ENCODE measurements around the gene EDARADD.

DNA sequence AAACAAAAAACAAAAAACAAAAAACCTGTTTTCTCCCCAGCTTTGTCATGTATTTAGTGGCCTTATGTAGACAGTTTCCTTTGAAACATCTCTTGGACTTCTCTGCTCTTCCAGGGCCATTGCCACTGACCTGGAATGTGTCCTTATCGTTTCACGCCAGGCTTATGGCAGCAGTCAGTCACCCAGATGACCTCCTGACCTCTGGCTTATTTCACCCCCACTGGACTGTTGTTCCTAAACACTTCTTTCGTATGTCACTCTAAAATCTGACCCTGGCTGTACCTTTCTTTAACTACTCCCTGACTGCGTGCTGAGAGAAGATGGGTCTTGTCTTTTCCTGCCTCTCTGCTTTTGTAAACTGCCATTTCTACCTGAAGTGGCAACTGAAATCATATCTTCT lies 138.8 kb downstream of the EDARADD start:
- TF ChIP-seq, protein P1, sequence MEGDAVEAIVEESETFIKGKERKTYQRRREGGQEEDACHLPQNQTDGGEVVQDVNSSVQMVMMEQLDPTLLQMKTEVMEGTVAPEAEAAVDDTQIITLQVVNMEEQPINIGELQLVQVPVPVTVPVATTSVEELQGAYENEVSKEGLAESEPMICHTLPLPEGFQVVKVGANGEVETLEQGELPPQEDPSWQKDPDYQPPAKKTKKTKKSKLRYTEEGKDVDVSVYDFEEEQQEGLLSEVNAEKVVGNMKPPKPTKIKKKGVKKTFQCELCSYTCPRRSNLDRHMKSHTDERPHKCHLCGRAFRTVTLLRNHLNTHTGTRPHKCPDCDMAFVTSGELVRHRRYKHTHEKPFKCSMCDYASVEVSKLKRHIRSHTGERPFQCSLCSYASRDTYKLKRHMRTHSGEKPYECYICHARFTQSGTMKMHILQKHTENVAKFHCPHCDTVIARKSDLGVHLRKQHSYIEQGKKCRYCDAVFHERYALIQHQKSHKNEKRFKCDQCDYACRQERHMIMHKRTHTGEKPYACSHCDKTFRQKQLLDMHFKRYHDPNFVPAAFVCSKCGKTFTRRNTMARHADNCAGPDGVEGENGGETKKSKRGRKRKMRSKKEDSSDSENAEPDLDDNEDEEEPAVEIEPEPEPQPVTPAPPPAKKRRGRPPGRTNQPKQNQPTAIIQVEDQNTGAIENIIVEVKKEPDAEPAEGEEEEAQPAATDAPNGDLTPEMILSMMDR (IDR thresholded peaks at IDR 0.05 in 2 of 3, conservative IDR thresholded peaks at IDR 0.05 in 1 of 3; ENCODE audit: borderline replicate concordance in 1 of 3, insufficient read depth in 1 of 3, low read depth in 2 of 3, low read length in 2 of 3) = no peak
- TF ChIP-seq TCF7L2 (IDR thresholded peaks at IDR 0.05; ENCODE audit: borderline replicate concordance, extremely low read depth, insufficient read depth, insufficient read length) = no peak
- TF ChIP-seq SIN3A (IDR thresholded peaks at IDR 0.05; ENCODE audit: low read depth) = no peak

Data from HCT116 (cell line).